ENCODE data around the gene PIAS1.
"Not testable (repeated sequence)": the region's sequence is repeated elsewhere in the genome, so short reads cannot be mapped to it uniquely, and the experiment has no call there.

Gene PIAS1

DNA sequence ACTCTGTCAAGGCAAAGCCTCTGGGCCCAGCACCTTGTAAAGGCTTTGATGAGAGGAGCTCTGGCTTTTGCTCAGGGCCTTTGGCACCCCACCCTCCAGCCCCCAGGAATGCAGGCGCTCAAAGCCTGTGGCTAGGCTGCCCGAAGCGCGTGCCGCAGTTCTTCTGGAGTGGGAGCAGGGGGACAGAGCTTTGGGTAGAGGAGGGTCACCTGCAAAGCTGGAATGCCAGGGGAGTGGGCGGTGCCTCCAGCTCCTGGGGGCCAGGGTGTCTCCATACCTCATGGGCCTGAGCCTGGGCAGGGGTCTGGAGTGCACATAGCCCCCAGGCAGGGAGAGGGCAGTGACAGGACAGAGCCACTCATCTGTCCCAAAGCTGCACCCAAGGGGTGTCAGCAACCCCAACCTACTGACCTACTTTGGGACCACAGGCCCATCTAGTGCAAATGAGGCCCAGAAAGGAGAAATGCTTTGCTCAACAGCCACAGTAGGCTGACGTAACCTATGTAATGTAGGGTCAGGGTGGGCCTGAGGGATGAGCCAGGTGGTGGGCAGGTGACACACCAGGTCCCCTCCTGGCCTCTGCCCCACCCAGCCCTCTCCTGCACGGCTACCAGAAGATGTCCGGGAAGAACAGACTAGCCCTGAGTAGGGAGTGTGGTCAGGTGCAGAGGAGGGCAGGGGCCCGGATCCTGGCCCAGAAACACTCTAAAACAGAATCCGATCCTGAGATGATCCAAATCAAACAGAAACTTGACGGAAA is 153.2 kb downstream of the PIAS1 start:
- no peak overlapping the region for H3K27ac Mint-ChIP-seq
- no peak for DNase-seq
- no peaks in the 10 kb centered on the region for H3K27me3 Mint-ChIP-seq
- no peak overlapping the region for H3K4me3 Mint-ChIP-seq
- H3K9me3 Mint-ChIP-seq: no peaks in the 10 kb centered on the region
- H3K36me3 Mint-ChIP-seq (ENCODE audit: low read depth): peaks cover 63% of the 10 kb centered on the region
- peaks cover 44% of the 10 kb centered on the region for H3K4me1 Mint-ChIP-seq (ENCODE audit: low read depth)

DNA sequence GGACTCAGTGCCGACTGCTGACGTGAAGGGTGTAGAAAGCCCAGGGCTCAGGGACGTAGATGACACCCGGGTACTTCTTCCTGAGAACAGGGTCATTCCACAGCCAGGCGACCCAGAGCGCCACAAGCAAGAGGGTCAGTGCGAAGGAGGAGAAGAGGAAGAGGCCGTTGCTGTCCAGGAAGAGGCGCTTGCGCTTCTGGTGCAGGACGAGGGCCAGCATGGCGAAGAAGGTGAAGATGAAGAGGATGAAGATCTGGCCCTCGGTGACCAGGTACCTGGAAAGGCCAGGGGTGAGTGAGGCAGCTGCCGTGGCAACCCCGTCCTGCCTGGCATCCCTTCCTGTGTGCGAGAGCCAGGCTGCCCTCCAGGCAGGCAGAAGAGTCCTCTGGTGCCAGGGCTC is 154.0 kb downstream of the PIAS1 start:
- H3K27me3 Mint-ChIP-seq: no peaks in the 10 kb centered on the region
- peaks cover 66% of the 10 kb centered on the region for H3K36me3 Mint-ChIP-seq (ENCODE audit: low read depth)
- DNase-seq: no peak
- peaks cover 44% of the 10 kb centered on the region for H3K4me1 Mint-ChIP-seq (ENCODE audit: low read depth)
- H3K27ac Mint-ChIP-seq: peak overlapping the region; percentile 81
- no peaks in the 10 kb centered on the region for H3K9me3 Mint-ChIP-seq
- no peak overlapping the region for H3K4me3 Mint-ChIP-seq

DNA sequence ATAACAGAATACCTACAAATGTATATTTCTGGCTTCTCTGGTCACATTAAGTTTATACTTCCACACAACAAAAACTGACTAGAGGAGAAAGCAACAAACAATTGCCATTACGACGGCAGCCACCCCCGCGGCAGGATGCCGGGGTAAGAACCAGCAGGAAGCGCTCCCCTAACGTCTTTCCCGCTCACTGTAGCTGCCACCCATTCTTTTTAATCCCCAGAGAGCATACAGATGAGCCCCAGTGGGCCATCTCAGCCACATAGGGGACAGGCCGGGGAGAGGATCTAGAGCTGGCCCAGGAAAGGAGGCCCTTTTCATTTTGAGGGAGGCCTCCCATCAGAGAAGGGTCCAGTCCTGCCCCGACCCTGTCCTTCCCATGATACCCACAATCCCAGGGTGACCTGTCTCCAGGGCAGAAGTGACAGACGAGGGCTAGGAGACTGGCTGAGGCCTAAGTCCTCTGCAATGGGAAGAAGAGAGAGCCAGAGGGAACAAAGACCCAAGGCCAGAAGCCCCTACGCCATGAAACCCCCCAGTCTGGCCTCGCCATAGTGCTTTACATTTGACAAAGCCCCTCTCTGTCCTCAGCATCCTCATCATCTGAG is 154.6 kb downstream of the PIAS1 start:
- Mint-ChIP-seq H3K9me3 (no peaks in the 10 kb centered on the region), H3K4me3 (no peak overlapping the region), H3K27ac (peak overlapping the region; percentile 72), H3K36me3 (ENCODE audit: low read depth) (peaks cover 69% of the 10 kb centered on the region), H3K4me1 (ENCODE audit: low read depth) (peaks cover 44% of the 10 kb centered on the region), H3K27me3 (no peaks in the 10 kb centered on the region)
- DNase-seq: no peak

DNA sequence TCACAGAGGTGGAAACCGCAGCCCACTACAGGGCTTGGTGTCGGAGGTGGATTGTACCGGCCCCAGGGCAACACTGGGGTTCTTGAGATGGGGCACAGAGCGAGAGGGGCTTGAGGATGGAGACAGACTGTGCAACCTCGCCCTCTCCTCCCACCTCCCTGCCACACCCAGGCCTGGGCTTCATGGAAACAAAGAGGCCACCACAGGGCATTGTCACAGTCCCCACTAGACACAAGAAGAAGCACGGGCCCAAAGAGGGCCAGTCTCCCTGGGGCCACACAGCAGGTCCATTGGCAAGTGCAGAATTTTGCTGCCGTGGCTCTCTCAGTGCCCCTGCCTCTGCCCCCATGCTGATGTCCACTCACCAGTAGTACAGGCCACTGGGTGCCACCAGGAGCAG is 155.2 kb downstream of the PIAS1 start:
- H3K27ac Mint-ChIP-seq: peak overlapping the region; percentile 76

DNA sequence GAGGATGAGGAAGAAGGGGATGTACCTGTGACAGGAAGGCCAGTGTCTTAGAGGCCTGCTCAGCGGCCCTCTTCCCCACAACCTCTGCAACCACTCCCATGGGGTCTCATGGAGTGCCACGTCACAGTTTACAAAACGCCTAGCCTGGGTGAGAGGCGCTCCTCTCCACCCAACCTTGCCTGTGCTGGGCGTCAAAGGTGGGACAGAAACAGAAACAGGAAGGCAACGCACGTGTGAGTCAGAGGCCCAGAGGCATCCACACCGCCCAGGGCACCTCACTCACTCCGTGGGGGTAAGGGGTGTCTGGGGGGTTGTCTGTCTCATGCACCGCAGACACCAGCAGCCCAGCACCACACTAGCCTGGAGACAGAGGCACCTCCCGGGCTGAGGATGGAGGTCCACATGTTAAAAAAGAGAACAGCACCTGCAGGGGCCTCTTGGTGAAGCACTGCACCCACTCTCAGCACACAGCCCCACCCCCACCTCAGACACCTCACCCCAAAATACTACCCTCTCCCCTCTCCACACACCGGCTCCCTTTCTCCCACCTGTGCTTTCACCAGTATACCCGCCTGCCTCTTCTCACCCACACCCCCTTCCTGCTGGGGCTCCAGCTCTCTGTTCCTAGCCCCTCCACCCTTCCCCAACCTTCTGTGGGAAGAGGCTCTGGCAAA is 155.8 kb downstream of the PIAS1 start:
- H3K4me1 Mint-ChIP-seq (ENCODE audit: low read depth): peaks cover 44% of the 10 kb centered on the region
- H3K27ac Mint-ChIP-seq: peak overlapping the region; percentile 76
- no peak overlapping the region for H3K4me3 Mint-ChIP-seq
- H3K27me3 Mint-ChIP-seq: no peaks in the 10 kb centered on the region
- peaks cover 74% of the 10 kb centered on the region for H3K36me3 Mint-ChIP-seq (ENCODE audit: low read depth)
- H3K9me3 Mint-ChIP-seq: no peaks in the 10 kb centered on the region
- peak; percentile 69 for DNase-seq

More for the DNA sequence above, 155.2 kb downstream of the PIAS1 start:
- no peak for DNase-seq
- peaks cover 74% of the 10 kb centered on the region for H3K36me3 Mint-ChIP-seq (ENCODE audit: low read depth)
- peaks cover 44% of the 10 kb centered on the region for H3K4me1 Mint-ChIP-seq (ENCODE audit: low read depth)
- no peaks in the 10 kb centered on the region for H3K27me3 Mint-ChIP-seq
- H3K4me3 Mint-ChIP-seq: no peak overlapping the region
- H3K9me3 Mint-ChIP-seq: no peaks in the 10 kb centered on the region

DNA sequence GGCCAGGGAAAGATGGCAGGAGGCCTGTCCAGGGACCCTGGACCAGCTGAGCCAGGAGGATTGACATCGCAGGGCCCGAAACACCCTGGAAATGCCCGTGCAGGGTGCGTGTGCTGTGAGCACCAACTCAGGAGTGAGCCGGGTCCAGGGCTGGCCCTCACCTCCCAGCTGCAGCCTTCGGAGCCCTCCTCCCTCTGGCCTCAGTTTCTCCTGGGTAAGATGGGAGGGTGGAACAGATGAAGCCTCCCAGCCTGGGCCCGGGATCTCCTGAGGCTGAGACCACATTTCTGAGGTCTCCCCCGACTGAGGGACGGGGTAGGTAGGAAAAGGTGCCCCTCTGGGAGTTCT is 156.3 kb downstream of the PIAS1 start:
- no peak overlapping the region for H3K27ac Mint-ChIP-seq
- peaks cover 78% of the 10 kb centered on the region for H3K36me3 Mint-ChIP-seq (ENCODE audit: low read depth)
- H3K4me3 Mint-ChIP-seq: no peak overlapping the region
- DNase-seq: peak; percentile 28
- H3K27me3 Mint-ChIP-seq: no peaks in the 10 kb centered on the region
- peaks cover 44% of the 10 kb centered on the region for H3K4me1 Mint-ChIP-seq (ENCODE audit: low read depth)
- H3K9me3 Mint-ChIP-seq: no peaks in the 10 kb centered on the region

DNA sequence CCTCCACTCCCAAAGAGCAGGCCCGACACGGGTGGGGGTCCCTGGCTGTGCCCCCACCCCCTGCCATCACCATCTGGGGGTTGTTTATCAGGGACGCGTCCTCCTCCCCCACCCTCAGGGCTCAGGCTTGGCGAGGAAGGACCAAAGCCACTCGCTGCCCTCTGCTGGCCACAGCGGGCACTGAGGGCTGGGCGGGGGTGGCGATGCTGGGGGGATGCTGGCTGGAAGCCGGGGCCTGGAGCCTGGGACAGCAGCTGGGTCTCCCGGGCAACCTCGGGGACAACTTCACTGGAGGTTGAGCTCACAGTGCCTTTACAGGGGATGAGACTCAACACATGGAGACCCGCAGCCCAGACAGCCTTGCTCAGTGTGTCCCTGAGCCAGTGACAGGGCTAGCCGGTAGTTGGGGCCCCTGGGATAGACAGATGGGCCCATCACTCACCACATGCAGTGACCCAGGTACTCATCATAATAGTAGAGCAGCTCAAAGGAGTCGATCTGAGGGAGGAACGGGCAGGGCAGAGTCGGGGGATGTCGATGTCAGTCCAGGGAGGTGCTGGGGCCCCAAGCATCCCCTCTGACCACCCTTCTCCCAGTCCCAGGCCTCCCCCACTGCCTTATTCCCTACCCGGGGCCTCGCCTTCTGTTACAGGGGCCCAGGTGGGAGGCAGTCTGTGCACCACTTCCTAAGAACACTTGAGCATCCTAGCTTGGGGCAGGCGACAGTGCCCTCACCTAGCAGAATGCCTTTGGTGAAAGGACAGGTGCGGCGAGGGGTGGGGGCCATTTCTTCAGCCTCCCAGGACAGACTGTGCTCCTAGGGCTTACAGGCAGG is 156.9 kb downstream of the PIAS1 start:
- H3K36me3 Mint-ChIP-seq (ENCODE audit: low read depth): peaks cover 83% of the 10 kb centered on the region
- H3K4me1 Mint-ChIP-seq (ENCODE audit: low read depth): peaks cover 43% of the 10 kb centered on the region
- DNase-seq: peak; percentile 73
- H3K27me3 Mint-ChIP-seq: no peaks in the 10 kb centered on the region
- no peak overlapping the region for H3K4me3 Mint-ChIP-seq
- no peaks in the 10 kb centered on the region for H3K9me3 Mint-ChIP-seq
- H3K27ac Mint-ChIP-seq: peak overlapping the region; percentile 33

DNA sequence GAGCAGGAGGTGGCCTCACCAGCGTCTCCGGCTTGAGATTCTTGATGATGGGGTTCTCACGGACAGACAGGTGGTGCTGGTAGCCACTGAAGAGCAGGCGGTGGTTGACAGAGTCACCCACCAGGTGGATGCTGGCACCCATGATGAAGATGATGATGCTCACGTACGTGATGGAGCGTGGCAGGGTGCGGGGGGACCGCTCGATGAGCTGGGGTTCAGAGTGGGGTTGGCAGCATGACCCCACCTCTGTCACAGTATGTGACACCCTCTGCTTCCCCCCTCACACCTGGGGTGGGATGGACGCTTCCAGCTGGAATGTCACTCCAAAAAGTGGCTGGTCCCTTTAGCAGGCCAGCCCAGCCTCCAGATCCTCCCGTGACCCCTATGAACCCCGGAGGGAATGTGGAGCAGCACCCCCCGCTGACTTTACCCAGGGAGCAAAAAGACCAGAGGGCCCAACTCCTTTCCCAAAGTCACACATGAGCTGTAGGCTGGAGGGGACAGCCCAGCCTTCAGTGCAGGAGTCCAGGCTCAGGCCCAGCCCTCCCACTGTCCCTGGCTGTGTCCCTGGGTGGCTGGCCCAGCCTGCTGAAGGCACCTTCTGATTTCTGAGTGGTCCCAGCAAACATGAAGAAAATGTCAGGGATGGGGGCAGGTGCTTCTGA is 157.7 kb downstream of the PIAS1 start:
- peak; percentile 28 for DNase-seq
- Mint-ChIP-seq H3K27me3 (no peaks in the 10 kb centered on the region), H3K36me3 (ENCODE audit: low read depth) (peaks cover 83% of the 10 kb centered on the region), H3K9me3 (no peaks in the 10 kb centered on the region), H3K27ac (no peak overlapping the region), H3K4me1 (ENCODE audit: low read depth) (peaks cover 35% of the 10 kb centered on the region), H3K4me3 (no peak overlapping the region)

DNA sequence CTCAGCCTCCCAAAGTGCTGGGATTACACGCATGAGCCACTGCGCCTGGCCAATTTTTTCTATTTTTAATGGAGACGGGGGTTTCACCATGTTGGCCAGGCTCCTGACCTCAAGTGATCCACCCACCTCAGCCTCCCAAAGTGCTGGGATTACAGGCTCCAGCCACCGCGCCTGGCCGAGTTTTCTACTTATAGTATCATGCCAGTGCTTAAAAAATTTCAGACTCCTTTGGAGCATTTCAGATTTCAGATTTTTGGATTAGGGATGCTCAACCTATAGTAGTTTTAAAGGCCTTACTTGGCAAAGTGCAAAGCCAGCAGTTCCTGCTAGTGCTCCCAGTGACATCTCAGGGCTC is 159.4 kb downstream of the PIAS1 start:
- Mint-ChIP-seq H3K36me3 (ENCODE audit: low read depth) (peaks cover 85% of the 10 kb centered on the region), H3K4me1 (ENCODE audit: low read depth) (peaks cover 24% of the 10 kb centered on the region)
- not testable (repeated sequence) for H3K9me3 Mint-ChIP-seq, H3K4me3 Mint-ChIP-seq, H3K27me3 Mint-ChIP-seq, H3K27ac Mint-ChIP-seq, DNase-seq

DNA sequence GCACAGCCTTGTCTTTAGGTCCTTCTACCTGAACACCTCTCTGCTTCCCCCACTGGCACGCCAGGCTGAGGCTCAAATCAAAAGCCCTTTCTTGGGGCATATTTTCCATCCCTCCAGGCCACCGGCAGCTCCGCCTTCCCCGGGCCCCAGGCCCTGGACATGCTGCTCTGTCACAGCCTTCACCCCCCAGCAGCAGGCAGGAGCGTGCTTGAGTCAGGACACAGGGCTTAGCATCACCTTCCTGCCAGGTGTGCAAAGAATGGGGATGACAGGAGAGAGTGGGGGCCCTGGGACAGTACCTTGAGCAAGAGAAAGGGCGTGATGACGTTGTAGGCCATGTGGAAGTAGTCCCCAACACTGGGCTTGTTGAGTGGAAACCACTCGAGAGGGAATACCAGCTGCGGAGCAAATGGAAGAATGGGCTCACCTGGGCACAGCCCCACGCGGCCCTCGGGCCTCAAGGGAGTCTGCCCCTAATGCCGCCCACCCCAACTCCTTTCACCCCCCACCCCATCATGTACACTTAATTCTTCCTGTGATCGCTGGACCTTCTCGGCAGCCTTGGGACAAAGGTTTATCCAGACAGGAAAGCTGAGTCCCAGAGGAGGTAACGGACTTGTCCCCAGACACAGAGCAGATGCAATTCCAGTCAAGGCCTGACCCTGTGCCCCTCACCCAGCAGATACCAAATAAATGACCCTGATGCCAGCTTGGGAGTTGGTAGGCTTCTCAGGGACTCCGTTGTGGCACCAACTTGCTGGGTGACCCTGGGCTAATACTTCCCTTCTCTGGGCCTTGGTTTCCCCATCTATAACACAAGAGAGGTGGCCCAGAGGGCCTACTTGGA is 160.1 kb downstream of the PIAS1 start:
- no peaks in the 10 kb centered on the region for H3K27me3 Mint-ChIP-seq
- DNase-seq: no peak

DNA sequence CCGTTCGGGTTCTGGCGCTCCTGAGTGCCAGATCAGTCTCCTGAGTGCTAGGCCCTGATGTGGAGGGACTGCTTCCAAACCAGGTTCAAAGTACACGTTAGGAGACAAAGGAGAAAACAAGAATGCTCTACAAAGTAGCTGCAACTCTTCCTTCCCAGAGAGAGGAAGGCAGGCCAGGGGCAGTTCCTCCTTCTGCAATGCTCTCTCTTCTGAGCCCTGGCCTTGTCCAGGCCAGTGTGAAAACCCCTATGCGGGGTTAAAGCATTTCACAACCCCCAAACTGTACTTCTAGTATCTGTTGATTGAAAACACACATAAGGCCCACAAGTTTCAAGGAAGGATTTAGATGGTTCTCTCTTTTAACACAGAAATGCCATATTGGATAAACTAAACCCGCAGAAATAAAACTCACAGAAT is 160.7 kb downstream of the PIAS1 start:
- H3K27me3 Mint-ChIP-seq: no peaks in the 10 kb centered on the region
- no peak for DNase-seq
- peaks cover 85% of the 10 kb centered on the region for H3K36me3 Mint-ChIP-seq (ENCODE audit: low read depth)
- H3K4me1 Mint-ChIP-seq (ENCODE audit: low read depth): peaks cover 11% of the 10 kb centered on the region
- H3K27ac Mint-ChIP-seq: no peak overlapping the region
- H3K4me3 Mint-ChIP-seq: no peak overlapping the region
- H3K9me3 Mint-ChIP-seq: no peaks in the 10 kb centered on the region

More for the DNA sequence above, 160.1 kb downstream of the PIAS1 start:
- H3K4me3 Mint-ChIP-seq: no peak overlapping the region
- no peak overlapping the region for H3K27ac Mint-ChIP-seq
- peaks cover 86% of the 10 kb centered on the region for H3K36me3 Mint-ChIP-seq (ENCODE audit: low read depth)
- peaks cover 17% of the 10 kb centered on the region for H3K4me1 Mint-ChIP-seq (ENCODE audit: low read depth)
- no peaks in the 10 kb centered on the region for H3K9me3 Mint-ChIP-seq

DNA sequence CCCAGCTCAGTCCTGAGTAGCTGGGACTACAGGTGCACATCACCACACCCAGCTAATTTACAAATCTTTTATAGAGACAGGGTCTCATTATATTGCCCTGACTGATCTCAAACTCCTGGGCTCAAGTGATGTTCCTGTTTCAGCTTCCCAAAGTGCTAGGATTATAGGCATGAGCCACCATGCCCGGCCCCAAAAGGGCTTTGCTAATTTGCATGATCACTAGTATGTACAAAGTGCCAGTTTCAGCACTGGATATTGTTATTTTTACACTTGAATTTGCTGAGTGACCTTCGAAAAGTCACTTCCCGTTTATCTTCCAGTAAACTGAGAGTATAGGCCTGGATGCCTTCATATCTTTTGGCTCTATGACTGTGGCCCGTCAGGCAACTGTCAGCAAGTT is 163.2 kb downstream of the PIAS1 start:
- DNase-seq: no peak
- H3K4me3 Mint-ChIP-seq: no peak overlapping the region
- no peaks in the 10 kb centered on the region for H3K9me3 Mint-ChIP-seq
- no peak overlapping the region for H3K27ac Mint-ChIP-seq
- peaks cover 80% of the 10 kb centered on the region for H3K36me3 Mint-ChIP-seq (ENCODE audit: low read depth)
- no peaks in the 10 kb centered on the region for H3K4me1 Mint-ChIP-seq (ENCODE audit: low read depth)
- no peaks in the 10 kb centered on the region for H3K27me3 Mint-ChIP-seq

DNA sequence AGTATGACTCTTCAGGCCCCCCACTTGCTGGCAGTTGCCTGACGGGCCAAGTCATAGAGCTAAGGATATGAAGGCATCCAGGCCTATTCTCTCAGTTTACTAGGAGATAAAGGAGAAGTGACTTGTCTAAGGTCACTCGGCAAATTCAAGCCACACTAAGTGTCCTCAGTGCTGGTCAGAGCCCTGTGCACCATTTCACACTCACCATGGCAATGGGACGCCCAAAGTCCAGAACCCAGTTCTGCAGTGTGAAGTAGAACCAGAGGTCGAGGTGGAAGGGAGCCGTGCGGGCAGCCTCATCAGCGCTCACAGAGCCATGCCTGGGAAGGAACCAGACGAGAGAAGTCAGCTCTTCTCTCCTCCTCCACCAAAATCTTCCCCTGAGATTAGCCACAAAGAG is 164.2 kb downstream of the PIAS1 start:
- no peak overlapping the region for H3K27ac Mint-ChIP-seq
- peaks cover 3% of the 10 kb centered on the region for H3K4me1 Mint-ChIP-seq (ENCODE audit: low read depth)
- DNase-seq: no peak
- H3K27me3 Mint-ChIP-seq: no peaks in the 10 kb centered on the region
- no peaks in the 10 kb centered on the region for H3K9me3 Mint-ChIP-seq
- H3K36me3 Mint-ChIP-seq (ENCODE audit: low read depth): peaks cover 85% of the 10 kb centered on the region
- no peak overlapping the region for H3K4me3 Mint-ChIP-seq
